NCI-H2227 treated with DMSO at 0.1 percent for 48 hours (cell line): ENCODE data around the gene ZNF607.
"Not testable (repeated sequence)": the region's sequence is repeated elsewhere in the genome, so short reads cannot be mapped to it uniquely, and the experiment has no call there.

Experiments used
- DNase-seq: peaks from one replicate; lab custom pipeline; 2025; lab: John Stamatoyannopoulos, UW

ZNF607 gene

DNA sequence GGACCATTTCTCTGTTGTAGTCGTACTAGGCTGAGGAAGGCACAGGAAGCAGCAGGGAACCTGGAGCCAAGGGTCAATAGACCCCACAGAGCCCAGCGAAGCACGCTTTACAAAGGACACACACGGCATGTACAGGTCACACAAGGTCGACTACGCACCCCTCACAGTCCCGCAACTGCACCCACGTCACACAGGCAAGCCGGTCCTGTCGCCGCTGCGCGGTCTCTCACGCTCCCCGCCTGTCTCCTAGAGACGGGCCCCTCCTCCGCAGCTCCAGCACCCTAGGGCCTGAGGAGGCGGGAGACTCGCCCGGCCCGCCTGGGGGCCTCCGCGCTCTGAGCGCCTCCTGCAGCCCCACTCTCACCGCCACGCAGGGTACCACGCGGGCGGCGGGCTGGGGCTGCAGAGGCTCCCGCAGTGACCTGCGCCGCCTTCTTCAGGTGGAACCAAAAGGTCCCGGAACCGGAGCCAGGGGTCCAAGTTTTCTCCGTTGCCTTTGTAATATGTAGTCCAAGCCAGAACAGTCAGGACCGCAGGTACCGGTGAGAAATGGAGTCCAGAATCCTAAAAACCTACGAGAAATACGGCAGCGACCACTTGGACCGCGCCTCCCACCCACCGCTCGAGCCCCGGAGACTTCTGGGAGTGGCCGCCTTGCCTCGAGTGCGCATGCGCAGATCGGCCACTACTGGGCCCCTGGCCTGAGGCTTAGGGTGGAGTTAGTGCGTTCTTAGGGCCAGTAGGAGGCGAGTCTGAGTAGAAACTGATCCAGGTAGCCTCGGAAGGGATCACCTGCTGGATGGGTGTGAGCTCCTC is at the start of gene ZNF607:
ZNF607 (minus strand) TSS at position 651 of the 816 bp plus-strand sequence. CDS start 8,143 bp downstream, outside the sequence.
- DNase-seq = peak; percentile 100

DNA sequence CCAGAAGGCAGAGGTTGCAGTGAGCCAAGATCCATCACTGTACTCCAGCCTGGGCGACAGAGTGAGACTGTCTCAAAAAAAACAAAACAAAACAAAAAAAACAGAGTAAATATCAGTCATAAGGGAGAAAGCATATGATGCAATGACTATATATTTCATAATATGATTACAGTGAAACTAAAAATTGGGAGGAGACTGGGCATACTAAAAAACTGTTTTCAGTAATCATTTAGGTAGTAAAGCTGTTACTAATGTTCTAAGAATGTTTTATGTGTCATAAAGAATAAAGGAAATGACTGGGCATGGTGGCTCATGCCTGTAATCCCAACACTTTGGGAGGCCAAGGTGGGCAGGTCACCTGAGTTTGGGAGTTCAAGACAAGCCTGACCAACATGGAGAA is 43.9 kb upstream of the ZNF607 start:
- no peak for DNase-seq

DNA sequence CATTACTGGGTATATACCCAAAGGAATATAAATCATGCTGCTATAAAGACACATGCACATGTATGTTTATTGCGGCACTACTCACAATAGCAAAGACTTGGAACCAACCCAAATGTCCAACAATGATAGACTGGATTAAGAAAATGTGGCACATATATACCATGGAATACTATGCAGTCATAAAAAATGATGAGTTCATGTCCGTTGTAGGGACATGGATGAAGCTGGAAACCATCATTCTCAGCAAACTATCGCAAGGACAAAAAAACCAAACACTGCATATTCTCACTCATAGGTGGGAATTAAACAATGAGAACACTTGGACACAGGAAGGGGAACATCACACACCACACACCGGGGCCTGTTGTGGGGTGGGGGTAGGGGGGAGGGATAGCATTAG is 38.1 kb upstream of the ZNF607 start:
- not testable (repeated sequence) for DNase-seq

DNA sequence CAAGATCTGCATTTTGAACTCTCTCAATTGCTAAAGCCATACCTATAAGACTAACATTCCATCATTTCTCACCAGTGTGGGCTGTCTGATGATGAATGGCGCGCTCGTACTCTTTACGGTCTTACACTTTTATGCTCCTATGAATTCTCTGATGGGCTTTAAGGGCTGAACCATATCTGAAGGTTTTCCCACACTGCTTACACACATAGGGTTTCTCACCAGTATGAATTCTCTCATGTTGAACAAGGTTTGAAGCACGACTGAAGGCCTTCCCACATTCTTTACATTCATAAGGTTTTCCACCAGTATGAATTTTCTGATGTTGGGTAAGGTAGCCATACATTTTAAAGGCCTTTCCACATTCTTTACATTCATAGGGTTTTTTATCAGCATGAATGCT is 18.8 kb upstream of the ZNF607 start:
- DNase-seq = no peak

DNA sequence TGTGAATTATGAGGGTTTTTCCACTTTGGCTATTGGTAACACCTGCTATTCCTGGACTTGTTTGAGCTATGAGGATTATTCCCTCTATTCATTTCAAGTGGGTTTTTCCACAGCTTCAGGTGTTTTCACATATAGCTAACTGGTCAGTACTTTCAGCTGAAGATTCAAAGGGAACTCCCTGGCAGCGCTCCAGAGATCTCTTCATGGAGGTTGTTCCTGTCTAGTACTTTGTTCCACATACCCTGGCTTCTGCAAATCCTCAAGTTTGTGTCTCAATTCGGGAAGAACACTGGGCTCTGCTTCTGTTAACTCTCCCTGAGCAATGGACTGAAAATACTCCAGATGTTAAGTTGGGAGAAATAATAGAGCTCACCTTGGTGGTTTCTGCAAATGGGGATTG is 5.6 kb upstream of the ZNF607 start:
- DNase-seq = no peak

DNA sequence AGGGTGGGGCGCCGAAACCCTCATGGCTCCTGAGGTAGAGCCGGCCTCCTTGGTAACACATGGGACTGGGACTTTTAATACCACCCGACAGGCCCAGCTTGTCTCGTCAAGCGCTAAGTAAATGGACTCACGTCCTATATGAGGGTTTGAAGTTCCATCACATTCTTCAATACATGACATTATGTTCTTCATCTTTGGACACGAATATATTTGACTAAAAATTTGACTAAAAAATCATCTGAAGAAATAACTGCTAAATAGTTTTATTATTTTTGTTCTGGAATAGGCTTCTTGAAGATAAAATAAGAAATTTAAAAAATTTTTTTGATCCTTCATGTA is 335 bp upstream of the ZNF607 start:
- DNase-seq = no peak

DNA sequence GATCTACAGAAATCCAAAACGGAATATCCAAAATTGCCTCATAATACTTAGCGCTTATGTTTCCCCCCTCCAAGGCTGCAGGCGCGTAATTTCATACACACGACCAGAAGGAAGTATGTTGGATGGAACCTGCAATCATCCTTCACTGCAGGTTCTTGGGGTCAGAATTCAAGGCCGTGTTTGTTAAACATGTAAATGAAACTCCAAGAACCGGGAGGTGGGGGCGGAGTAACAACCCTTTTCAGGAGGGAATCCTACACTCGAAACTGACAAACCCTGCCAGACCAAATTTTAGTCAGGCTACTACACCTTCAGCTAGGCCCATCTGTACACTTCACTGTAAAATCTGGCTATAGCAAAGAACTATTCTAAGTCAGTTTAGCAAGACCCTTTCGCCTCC is 1.3 kb downstream of the ZNF607 start:
- DNase-seq = peak; percentile 68

DNA sequence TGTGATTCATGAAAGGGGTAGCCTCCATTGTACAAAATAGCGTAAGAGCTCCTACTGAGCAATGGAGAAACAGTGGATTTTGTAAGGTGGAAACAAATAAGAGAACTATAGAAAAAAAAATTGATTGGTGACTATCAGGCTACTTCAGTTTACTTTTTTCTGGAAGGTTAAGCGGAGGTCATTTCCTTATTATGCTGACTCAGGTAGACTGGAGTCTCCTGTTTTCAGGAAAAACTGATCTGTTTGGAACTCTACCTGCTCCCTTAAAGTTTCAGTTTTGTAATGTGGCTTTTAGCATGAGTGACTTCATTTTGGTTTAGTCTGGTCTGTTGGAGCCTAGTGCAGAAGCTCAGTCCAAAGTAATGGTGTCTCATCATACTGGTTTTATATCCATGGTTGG is 3.4 kb downstream of the ZNF607 start:
- DNase-seq = no peak

DNA sequence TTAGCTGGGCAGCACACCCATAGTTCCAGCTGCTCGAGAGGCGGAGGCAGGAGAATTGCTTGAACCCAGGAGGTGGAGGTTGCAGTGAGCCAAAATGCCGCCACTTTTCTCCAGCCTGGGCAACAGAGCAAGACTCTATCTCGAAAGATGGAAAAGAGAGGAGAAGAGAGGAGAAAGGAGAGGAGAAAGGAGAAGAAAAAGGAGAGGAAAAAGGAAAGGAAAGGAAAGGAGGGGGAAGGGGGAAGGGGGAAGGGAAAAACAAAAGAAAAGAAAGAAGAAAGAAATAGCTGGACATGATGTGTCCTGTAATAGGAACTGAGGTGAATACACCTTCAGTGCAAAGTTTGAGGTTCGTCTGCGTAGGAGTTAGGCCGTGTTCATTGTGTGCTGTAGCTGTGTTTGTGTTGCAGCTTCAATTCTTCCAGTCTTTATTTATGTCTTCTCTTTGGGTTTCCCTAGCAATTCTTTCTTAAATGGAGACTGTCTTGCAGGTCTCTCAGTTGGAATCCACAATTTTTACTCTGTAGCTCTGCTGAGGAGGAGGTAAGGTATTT is 13.4 kb downstream of the ZNF607 start:
- DNase-seq = no peak

DNA sequence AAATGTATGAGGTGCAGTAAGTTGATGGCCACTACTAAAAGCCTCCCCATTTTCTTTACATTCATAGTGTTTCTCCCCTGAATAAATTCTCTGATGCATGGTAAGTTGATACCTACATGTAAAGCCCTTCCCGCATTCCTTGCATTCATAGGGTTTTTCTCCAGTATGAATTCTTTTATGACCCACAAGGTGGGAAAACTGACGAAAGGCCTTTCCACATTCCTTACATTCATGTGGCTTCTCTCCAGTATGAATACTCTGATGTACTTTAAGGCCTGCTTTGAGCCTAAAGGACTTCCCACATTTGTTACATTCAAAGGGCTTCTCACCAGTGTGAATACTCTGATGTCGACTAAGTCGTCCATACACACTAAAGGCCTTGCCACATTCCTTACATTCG is 20.5 kb downstream of the ZNF607 start:
- DNase-seq = no peak

DNA sequence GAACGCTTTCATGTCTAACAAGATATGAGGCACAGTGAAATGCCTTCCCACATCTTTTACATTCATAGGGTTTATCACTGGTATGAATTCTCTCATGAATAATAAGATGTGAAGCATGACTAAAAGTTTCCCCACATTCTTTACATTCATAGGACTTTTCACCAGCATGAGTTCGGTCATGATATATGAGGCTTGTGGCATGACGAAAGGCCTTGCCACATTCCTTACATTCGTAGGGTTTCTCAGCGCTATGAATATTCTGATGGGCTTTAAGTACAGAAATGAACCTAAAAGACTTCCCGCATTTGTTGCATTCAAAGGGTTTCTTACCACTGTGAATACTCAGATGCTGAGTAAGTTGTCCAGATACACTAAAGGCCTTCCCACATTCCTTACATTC is 21.3 kb downstream of the ZNF607 start:
- DNase-seq = no peak

DNA sequence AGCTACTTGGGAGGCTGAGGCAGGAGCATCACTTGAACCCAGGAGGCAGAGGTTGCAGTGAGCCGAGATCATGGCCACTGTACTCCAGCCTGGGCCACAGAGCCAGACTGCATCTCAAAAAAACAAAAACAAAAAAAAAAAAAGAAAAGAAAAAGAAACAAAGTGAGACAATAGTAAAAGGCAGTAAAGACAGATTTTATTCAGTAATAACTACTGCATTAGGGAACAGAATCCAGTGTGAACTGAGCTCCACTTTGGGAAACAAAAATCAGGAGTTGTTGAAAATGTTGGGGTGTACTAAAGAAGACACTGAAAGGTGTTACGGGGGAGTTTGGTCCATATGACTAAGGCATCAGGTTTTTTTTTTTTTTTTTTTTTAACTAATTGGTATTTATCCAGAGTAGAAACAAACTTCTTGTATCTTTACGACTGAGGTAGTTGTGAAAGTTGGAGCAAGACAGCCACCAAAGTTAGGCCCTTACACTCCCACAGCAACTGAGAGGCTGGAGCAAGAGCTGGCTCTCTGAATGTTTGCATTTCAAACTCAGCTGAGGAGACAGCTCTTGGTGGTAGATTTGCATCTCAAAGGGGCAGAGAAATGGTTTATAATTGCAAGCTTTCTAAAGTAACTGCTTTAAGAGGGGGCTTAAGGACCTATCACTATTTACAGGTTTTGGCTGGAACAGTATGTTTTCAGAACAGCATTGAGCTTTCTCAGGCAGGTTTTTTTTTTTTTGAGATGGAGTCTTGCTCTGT is 24.2 kb downstream of the ZNF607 start:
- no peak for DNase-seq

DNA sequence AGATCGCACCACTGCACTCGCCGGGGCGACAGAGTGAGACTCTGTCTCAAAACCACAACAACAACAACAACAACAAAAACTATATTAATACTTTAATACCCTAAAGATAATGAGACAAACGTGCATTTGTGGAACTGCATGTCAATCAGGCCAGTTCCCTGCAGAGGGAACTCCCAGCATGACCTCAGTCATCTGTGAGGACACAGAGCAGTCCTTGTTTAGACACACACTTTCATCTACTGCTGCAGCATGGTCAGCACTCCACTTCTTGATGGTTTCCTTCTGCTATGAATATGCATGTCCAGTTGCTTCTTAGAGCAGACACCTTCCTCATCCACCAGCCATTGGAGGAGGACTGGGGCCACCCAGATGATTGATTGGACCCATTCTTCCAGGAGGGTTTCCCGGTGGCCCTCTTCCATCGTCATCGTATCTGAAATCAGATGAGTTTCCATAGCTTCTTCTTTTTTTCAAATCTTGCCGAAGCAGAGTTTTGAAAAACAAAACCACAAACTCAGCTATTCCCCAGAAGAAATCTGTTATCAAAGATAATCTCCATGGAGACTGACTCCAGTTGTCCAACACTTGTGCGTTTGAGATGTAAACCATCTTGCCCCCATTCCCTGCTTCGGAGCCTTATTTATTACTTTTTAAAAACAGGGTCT is 26.5 kb downstream of the ZNF607 start:
- no peak for DNase-seq

DNA sequence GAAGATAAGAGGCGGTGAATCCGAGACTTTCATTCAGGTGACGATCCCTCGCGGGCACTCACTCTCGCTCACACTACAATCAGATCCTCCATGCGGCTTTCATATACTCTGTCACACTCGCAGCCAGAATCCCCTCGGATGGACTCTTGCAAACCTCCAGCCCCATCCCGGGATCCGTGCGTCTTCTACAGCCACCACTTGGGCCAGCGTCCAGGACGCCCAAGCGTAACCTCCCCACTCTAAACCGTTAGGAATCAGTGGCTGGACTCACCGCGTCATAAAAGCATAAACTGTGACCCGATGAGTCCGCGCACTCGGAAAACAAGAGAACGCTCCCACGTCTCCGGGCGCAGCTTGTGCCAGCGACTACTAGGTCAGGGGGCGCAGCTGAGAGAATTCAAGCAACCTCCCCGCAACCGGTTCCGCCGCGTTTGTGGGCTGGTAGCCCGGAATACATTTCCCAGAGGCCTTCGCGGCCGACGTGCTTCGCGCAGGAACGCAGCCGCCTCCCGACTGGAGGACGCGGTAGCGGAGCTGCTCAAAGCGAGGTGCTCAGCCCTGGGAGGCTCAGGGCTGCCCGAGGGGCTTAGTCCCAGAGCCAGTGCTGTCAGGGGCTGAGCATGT is 27.6 kb downstream of the ZNF607 start:
- DNase-seq = peak; percentile 86

DNA sequence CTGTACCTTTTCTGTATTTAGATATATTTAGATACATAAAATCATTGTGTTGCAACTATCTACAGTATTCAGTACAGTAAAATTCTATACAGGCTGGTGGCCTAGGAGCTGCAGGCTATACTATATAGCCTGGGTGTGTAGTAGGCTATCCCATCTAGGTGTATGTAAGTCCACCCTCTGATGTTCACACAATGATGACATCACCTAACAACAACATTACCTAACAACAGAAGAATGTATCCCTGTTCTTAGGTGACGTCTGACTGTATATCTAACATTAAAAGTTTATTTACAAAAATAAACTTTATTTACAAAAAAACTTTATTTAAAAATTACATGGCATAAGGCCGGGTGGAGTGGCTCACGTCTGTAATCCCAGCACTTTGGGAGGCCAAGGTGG is 36.0 kb downstream of the ZNF607 start:
- no peak for DNase-seq

DNA sequence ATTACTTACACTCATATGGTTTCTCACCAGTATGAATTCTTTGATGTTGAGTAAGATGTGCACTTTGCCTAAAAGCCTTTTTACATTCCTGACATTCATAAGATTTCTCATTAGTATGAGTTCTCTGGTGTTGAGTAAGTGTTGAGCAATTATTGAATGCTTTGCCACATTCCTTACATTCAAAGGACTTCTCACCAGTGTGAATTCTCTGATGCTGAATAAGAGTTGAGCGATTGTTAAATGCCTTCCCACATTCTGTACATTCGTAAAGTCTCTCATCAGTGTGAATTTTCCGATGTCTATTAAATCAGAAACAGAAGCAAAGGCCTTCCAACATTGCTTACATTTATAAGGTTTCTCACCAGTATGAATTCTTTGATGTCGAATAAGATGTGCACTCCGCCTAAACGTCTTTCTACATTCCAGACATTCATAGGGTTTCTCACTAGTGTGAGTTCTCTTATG is 50.1 kb downstream of the ZNF607 start:
- no peak for DNase-seq

DNA sequence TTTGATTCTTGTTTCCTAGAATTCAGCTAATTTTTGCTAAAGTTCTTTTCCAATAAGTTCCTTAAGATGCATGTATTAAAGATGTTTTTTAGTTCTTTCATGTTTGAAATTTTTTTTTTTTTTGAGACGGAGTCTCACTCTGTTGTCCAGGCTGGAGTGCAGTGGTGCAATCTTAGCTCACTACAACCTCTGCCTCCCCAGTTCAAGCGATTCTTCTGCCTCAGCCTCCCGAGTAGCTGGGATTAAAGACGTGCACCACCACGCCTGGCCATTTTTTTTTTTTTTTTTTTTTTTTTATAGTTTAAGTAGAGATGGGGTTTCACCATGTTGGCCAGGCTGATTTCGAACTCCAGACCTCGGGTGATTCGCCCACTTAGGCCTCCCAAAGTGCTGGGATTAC is 62.4 kb downstream of the ZNF607 start:
- DNase-seq = not testable (repeated sequence)

DNA sequence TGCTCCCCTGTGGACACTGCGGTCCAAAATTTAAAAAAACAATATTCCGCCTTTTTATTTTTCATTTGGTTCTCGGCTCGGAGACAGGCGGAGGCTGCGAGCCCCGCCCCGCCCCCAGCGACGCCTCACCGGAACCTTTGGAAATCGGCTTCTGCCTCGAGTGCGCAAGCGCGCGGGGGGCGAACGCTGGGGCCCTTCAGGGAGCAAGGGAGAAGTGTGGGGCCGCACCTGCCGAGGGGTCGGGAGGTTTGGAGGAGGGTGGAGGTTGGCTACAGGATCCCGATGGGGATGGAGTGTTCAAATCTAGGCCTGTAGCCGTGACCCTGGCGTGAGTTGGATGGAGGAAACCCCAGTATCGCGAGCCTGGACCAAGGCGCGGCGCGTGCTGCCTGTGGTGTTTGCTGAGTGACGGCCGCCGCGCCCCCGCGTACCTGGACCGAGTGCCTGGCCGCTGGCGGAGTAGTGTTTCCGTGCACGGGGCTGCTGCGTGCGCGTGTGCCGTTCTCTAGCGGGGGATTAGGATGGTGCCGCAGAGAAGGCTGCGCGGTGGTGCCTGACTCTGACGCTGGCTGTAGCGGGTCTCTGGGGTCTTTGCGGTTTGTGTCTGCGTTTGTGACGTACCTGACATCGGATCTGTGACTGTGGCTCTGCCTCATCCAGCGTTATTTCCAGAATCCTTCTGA is 63.7 kb downstream of the ZNF607 start:
- DNase-seq = peak; percentile 100

DNA sequence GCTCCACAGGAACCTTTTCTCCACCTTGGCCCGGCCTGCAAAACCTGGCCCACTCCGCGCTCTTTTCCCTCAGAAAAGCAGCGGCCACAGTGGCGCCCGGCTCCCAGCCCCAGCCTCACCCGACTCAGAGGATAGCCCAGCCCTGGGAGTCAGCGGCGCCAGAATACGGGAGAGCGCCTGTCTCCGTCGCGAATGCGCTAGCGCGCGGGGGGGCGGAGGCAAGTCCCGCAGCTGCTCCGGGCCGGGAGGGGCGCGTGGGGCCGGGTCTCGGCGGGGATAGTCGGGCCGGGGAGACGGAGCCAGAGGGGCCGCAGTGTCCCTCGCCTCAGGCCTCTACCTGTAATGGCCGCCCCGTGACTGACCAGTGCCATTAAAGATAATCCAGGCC is 64.3 kb downstream of the ZNF607 start, which contains the start of gene ZFP30:
ZFP30 (minus strand) TSS at position 165 of the 388 bp plus-strand sequence. CDS start 7,643 bp downstream, outside the sequence.
- peak; percentile 100 for DNase-seq

DNA sequence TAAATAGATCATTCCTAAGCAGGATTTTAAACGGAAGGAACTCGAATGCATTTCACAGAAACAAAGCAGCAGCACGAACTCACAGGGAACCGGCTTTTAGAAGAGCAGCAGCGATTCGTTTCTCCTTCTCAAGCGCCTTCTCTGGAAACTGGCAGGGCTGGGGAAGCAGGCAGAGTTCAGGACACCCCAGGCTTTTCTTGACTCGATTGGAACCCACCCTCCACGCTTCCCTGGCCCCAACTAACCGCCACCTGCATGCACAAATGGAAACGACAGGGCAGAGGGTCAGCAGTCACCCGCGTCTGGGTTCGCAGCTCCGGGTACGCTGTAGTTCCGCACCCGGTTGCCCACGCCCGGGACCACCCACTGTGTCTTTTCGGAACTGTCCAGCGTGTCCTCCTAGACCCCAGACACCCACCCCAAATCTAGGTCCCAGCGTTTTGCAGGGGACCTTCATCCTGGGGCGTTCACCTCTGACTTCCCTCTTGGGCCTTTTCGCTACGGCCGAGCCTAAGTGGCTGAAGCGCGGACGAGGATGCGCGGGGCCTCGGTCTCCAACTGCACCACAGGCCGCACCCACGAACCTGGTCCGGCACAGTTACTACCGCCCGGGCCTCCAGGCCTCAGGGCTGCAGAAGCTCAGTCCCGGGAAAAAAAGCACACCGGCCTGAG is 64.8 kb downstream of the ZNF607 start:
- peak; percentile 90 for DNase-seq

DNA sequence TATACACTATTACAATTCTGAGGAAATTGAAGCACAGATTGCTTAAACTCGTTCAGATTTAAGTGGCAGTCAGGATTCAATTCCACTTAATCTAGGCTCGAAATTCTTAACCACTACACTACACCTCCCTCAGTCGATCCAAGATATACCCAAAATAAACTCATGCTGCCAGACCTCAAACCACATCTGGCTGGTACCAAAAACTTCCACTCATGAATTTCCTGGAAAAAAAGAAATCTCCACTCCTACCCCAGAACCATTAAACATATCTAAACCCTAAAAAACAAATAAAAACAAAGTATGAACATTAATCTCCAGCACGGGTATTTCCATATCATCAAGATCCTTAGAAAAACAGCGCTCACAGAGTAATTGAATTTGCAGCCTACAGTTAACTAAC is 65.4 kb downstream of the ZNF607 start:
- DNase-seq = no peak
